ENCODE measurements around the gene SMPD4. TPM values are rescaled to one million over a fixed set of nuclear protein-coding genes. Genes with fewer than 3 reads are reported as not detected.
A peak's percentile ranks its signal among the peaks of the same experiment; 100 is the strongest.
"Not testable (repeated sequence)": the region's sequence is repeated elsewhere in the genome, so short reads cannot be mapped to it uniquely, and the experiment has no call there.

Gene SMPD4
- total RNA-seq, 2 experiments from 2014 or later: 73.8 to 78.6 TPM

DNA sequence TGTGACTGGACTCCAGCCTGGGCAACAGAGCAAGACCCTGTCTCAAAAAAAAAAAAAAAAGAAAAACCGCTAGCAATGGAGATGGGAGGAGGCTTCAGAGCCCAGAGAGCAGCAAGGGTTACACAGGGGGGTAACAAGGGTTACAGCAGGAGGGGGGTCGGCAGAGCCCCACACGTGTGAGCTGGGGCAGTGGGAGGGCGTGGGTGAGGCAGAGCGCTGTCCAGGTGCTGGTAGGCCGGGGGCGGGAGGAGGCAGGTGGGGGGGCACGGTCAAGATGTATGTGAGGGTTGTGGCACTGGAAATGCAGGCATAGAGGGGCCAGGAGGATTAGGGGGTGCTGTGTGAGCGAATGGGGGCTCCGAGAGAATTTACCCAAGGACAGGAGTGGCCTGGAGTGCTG lies 4.0 kb upstream of the SMPD4 start:
- CTCF ChIA-PET: no interaction called here
- Mint-ChIP-seq H3K27me3 (no peaks in the 10 kb centered on the region), H3K4me1 (peaks cover 10% of the 10 kb centered on the region), H3K9me3 (ENCODE audit: low read depth) (no peaks in the 10 kb centered on the region), H3K36me3 (ENCODE audit: low read depth) (peaks cover 13% of the 10 kb centered on the region), H3K4me3 (no peak overlapping the region), H3K27ac (no peak overlapping the region)
- DNase-seq (no peak), ATAC-seq (no peak)
- POLR2A ChIA-PET: interaction anchor here (0.6 to 1.3 kb wide), 5 partner anchors 44 to 1302 kb away, joined by 3 to 7 read pairs (median 4); a partner anchor contains a TSS
- intact Hi-C loops (cut with DNase I, micrococcal nuclease): loop anchor here (5.0 kb wide), 1 partner anchor 1302 kb away; no protein-coding TSS in a partner anchor

GRCh38 chr2:130183512-130184373 lies 2.3 kb upstream of the SMPD4 start:
- Mint-ChIP-seq H3K4me1 (peaks cover 15% of the 10 kb centered on the region), H3K27ac (peak overlapping the region; percentile 82), H3K4me3 (peak overlapping the region; percentile 79), H3K27me3 (no peaks in the 10 kb centered on the region), H3K9me3 (ENCODE audit: low read depth) (no peaks in the 10 kb centered on the region), H3K36me3 (ENCODE audit: low read depth) (peaks cover 15% of the 10 kb centered on the region)
- POLR2A ChIA-PET: no interaction called here
- CTCF ChIA-PET: no interaction called here
- ATAC-seq (no peak), DNase-seq (no peak)
- intact Hi-C loops (cut with DNase I, micrococcal nuclease): loop anchor here in 1 of 2 experiments (5.0 kb wide), 1 partner anchor 306 kb away; no protein-coding TSS in a partner anchor

- H3K4me3 Mint-ChIP-seq: peak overlapping the region; percentile 79
- H3K36me3 Mint-ChIP-seq (ENCODE audit: low read depth): peaks cover 15% of the 10 kb centered on the region
- DNase-seq (peak; percentile 35), ATAC-seq (peak; percentile 3)
- POLR2A ChIA-PET; H3K9me3 Mint-ChIP-seq (ENCODE audit: low read depth); H3K27me3 Mint-ChIP-seq: not testable (repeated sequence)
- H3K4me1 Mint-ChIP-seq: peaks cover 18% of the 10 kb centered on the region
- H3K27ac Mint-ChIP-seq: peak overlapping the region; percentile 82
- intact Hi-C loops (cut with DNase I, micrococcal nuclease): loop anchor here in 1 of 2 experiments (1.0 to 5.0 kb wide), 2 partner anchors 149 to 306 kb away; no protein-coding TSS in a partner anchor
- CTCF ChIA-PET: interaction anchor here (0.7 kb wide), 1 partner anchor 154 kb away, joined by 3 read pairs; no protein-coding TSS in a partner anchor
Observed at GRCh38 chr2:130182826-130183511, 1.6 kb upstream of the SMPD4 start.

DNA sequence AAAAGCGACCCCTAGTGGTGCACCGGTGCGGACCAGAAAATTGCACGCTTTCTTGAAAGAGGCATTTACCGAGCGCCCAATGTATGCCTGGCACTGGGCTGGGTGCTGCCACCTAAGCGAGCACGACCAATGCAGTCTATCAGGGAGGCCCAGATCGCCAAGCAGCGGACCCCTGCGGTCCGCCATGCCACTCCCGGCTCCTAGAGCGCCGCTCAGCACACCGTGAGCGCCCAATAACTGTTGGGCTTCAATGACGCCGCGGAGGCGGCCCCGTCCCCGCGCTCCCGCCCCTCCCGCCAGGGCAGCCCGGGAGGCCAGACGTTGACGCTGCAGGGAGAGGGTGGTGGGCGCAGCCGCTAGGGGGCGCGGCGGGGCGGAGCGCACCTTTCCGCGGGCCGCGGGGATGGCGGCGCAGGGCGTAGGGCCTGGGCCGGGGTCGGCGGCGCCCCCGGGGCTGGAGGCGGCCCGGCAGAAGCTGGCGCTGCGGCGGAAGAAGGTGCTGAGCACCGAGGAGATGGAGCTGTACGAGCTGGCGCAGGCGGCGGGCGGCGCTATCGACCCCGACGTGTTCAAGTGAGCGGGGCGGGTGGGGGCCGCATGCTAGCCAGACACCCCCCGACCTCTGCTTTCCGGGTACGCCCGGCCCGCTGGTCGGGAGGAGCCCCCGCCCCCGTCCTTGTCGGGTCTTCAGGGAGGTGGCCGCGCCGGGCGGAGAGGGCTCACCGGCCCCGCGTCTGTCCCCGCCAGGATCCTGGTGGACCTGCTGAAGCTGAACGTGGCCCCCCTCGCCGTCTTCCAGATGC lies 679 bp upstream of the SMPD4 start, which contains the start of gene MZT2B:
Gene MZT2B, plus strand, starts transcription at position 383 of the 803 bp plus-strand sequence. Its CDS starts 21 bp downstream, at position 404.
- CTCF ChIA-PET: interaction anchor here (0.7 to 2.4 kb wide), 6 partner anchors 149 to 160 kb away, joined by 3 to 13 read pairs (median 6); partner anchors contain the start of gene IMP4
- Mint-ChIP-seq H3K27ac (peak within 1 kb of the TSS; percentile 90), H3K36me3 (ENCODE audit: low read depth) (peaks cover 18% of the 10 kb centered on the region), H3K4me3 (peak within 1 kb of the TSS; percentile 95), H3K4me1 (peaks cover 22% of the 10 kb centered on the region)
- intact Hi-C loops (cut with DNase I, micrococcal nuclease): loop anchor here (1.0 to 5.0 kb wide), 9 partner anchors 37 to 643 kb away; partner anchors contain the start of genes CCDC74B (in 1 of the 2), IMP4 (in 1 of the 2) and PTPN18 (in 1 of the 2)
- DNase-seq: peak; percentile 95
- not testable (repeated sequence) for H3K27me3 Mint-ChIP-seq; H3K9me3 Mint-ChIP-seq (ENCODE audit: low read depth)
- POLR2A ChIA-PET: interaction anchor here (0.6 to 1.0 kb wide), 4 partner anchors 11 to 1311 kb away, joined by 3 to 7 read pairs (median 4); partner anchors contain the start of gene IMP4
- peak; percentile 82 for ATAC-seq

GRCh38 chr2:130180404-130181324 lies 738 bp downstream of the SMPD4 start:
- Mint-ChIP-seq H3K4me3 (peak overlapping the region; percentile 95), H3K36me3 (ENCODE audit: low read depth) (peaks cover 21% of the 10 kb centered on the region), H3K4me1 (peaks cover 22% of the 10 kb centered on the region), H3K27ac (peak overlapping the region; percentile 88)
- ChIA-PET CTCF (interaction anchor here (0.8 to 2.4 kb wide), 6 partner anchors 150 to 191 kb away, joined by 3 to 13 read pairs (median 6); partner anchors contain the start of gene IMP4), POLR2A (interaction anchor here (0.6 to 1.0 kb wide), 6 partner anchors 12 to 1312 kb away, joined by 3 to 7 read pairs (median 4); partner anchors contain the start of gene IMP4)
- H3K27me3 Mint-ChIP-seq; DNase-seq; ATAC-seq; H3K9me3 Mint-ChIP-seq (ENCODE audit: low read depth): not testable (repeated sequence)
- intact Hi-C loops (cut with DNase I, micrococcal nuclease): loop anchor here (1.0 to 5.0 kb wide), 8 partner anchors 35 to 644 kb away; partner anchors contain the start of genes CCDC74B (in 1 of the 2), IMP4 (in 1 of the 2) and PTPN18 (in 1 of the 2)

- DNase-seq; H3K4me3 Mint-ChIP-seq; H3K9me3 Mint-ChIP-seq (ENCODE audit: low read depth); H3K27me3 Mint-ChIP-seq; CTCF ChIA-PET; intact Hi-C loops (cut with DNase I, micrococcal nuclease): not testable (repeated sequence)
- POLR2A ChIA-PET: interaction anchor here (0.5 kb wide), 1 partner anchor 10 kb away, joined by 4 read pairs; no protein-coding TSS in a partner anchor
- Mint-ChIP-seq H3K36me3 (ENCODE audit: low read depth) (peaks cover 36% of the 10 kb centered on the region), H3K4me1 (peaks cover 12% of the 10 kb centered on the region), H3K27ac (peak overlapping the region; percentile 7)
- ATAC-seq: peak; percentile 80
Observed at GRCh38 chr2:130174866-130175265, 6.5 kb downstream of the SMPD4 start.

GRCh38 chr2:130169896-130170295 lies 11.5 kb downstream of the SMPD4 start:
- Mint-ChIP-seq H3K4me3 (no peak overlapping the region), H3K27ac (no peak overlapping the region), H3K4me1 (no peaks in the 10 kb centered on the region), H3K27me3 (no peaks in the 10 kb centered on the region), H3K36me3 (ENCODE audit: low read depth) (peaks cover 46% of the 10 kb centered on the region), H3K9me3 (ENCODE audit: low read depth) (no peaks in the 10 kb centered on the region)
- POLR2A ChIA-PET: interaction anchor here (0.7 kb wide), 1 partner anchor 10 kb away, joined by 3 read pairs; no protein-coding TSS in a partner anchor
- DNase-seq (no peak), ATAC-seq (no peak)
- CTCF ChIA-PET: no interaction called here
- intact Hi-C loops (cut with DNase I, micrococcal nuclease): no loop called here

DNA sequence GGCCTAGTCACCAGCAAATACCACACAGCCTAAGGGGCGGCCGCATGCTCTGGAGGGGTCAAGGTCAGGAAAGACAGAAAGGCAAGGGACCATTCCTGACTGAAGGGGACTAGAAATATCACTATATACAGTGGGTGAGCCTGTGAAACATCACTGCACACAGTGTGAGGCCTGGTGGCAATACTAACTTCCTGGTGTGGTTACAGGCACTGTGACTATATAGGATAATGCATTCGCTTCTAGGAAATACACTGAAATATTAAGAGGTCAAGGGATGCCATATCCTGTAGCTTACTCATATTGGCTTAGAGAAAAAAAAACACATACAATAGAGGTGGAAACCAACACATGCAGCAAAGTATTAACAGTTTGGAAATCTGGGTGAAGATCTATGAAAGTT lies 12.2 kb downstream of the SMPD4 start:
- H3K9me3 Mint-ChIP-seq (ENCODE audit: low read depth); H3K4me1 Mint-ChIP-seq; DNase-seq; H3K4me3 Mint-ChIP-seq; intact Hi-C loops (cut with DNase I, micrococcal nuclease); CTCF ChIA-PET; H3K27me3 Mint-ChIP-seq; POLR2A ChIA-PET: not testable (repeated sequence)
- peaks cover 52% of the 10 kb centered on the region for H3K36me3 Mint-ChIP-seq (ENCODE audit: low read depth)
- peak; percentile 97 for ATAC-seq
- H3K27ac Mint-ChIP-seq: peak overlapping the region; percentile 51

- DNase-seq; intact Hi-C loops (cut with DNase I, micrococcal nuclease); ATAC-seq; H3K4me3 Mint-ChIP-seq; H3K27ac Mint-ChIP-seq; CTCF ChIA-PET; POLR2A ChIA-PET; H3K4me1 Mint-ChIP-seq; H3K27me3 Mint-ChIP-seq; H3K9me3 Mint-ChIP-seq (ENCODE audit: low read depth): not testable (repeated sequence)
- H3K36me3 Mint-ChIP-seq (ENCODE audit: low read depth): peaks cover 47% of the 10 kb centered on the region
Observed at GRCh38 chr2:130166611-130167010, 14.8 kb downstream of the SMPD4 start.
